Caco-2 (cell line): Measurements from ENCODE around the gene MRGPRF. TPM values are rescaled to one million over a fixed set of nuclear protein-coding genes. Genes with fewer than 3 reads are reported as not detected.

Experiments used
- BruUV-seq: library from RNA; stranded (reverse); fragments of 400-500 nt; replicated peaks from 2 replicates; lab custom pipeline; 2021; lab: Mats Ljungman, UMichigan
- CTCF ChIA-PET: fragments of 300-600 bp; sonication (Branson Sonifier 250); formaldehyde crosslinking; loops from one replicate; lab custom pipeline; 2022; ENCODE audit warnings: antibody characterized with exemption; lab: Charles Lee
- POLR2A ChIA-PET: fragments of 300-600 bp; sonication (Branson Sonifier 250); formaldehyde crosslinking; loops from one replicate; lab custom pipeline; 2022; ENCODE audit warnings: antibody characterized with exemption; lab: Charles Lee
- DNase-seq, 2 experiments: peaks; one replicate each; pipeline versions ENCODE4 v3.0.0 to v3.0.0-alpha.2; 2020 to 2022
- H3K27me3 ChIP-seq: replicated peaks from 2 replicates; pipeline ENCODE4 v1.6.0; 2011; ENCODE audit warnings: low read length; ENCODE audit not compliant: control insufficient read depth, insufficient read depth
- H3K36me3 ChIP-seq: 2 replicates; pipeline ENCODE4 v1.5.1; 2011; ENCODE audit warnings: low read length; ENCODE audit not compliant: control insufficient read depth, insufficient read depth
- H3K4me1 ChIP-seq: fragments of 250-450 bp; sonication (Bioruptor Pico); 2 replicates; pipeline ENCODE4 v1.5.1; 2020; ENCODE audit warnings: mild to moderate bottlenecking
- H3K4me3 ChIP-seq: 2 replicates; pipeline ENCODE4 v1.5.1; 2011; ENCODE audit warnings: low read depth, mild to moderate bottlenecking, control low read depth, low read length
- H3K9me3 ChIP-seq: fragments of 250-450 bp; sonication (Bioruptor Pico); 2 replicates; pipeline ENCODE4 v1.5.1; 2020; ENCODE audit warnings: mild to moderate bottlenecking, moderate library complexity
- H3K27ac Mint-ChIP-seq: one replicate; pipeline ENCODE4 v1.8.0; 2022; ENCODE audit warnings: mixed read lengths; ENCODE audit not compliant: unreplicated experiment
- H3K27me3 Mint-ChIP-seq: one replicate; pipeline ENCODE4 v1.8.0; 2022; ENCODE audit warnings: mixed read lengths; ENCODE audit not compliant: insufficient read depth, unreplicated experiment
- H3K36me3 Mint-ChIP-seq: one replicate; pipeline ENCODE4 v1.8.0; 2022; ENCODE audit warnings: mild to moderate bottlenecking, mixed read lengths; ENCODE audit not compliant: insufficient read depth, unreplicated experiment
- H3K4me1 Mint-ChIP-seq: one replicate; pipeline ENCODE4 v1.8.0; 2022; ENCODE audit warnings: low read depth, mixed read lengths; ENCODE audit not compliant: unreplicated experiment
- H3K4me3 Mint-ChIP-seq: one replicate; pipeline ENCODE4 v1.8.0; 2022; ENCODE audit warnings: mild to moderate bottlenecking, moderate library complexity, mixed read lengths; ENCODE audit not compliant: unreplicated experiment
- H3K9me3 Mint-ChIP-seq: one replicate; pipeline ENCODE4 v1.8.0; 2022; ENCODE audit warnings: mixed read lengths; ENCODE audit not compliant: unreplicated experiment
- intact Hi-C: fragments of 100-400 bp; cut with micrococcal nuclease; formaldehyde crosslinking; loops from one replicate; pipeline ENCODE4 v1.10.0; 2022; ENCODE audit not compliant: unreplicated experiment
- total RNA-seq: library from RNA; stranded (reverse); gene quantifications from 2 replicates; pipeline ENCODE4 v1.2.3, GENCODE V29; 2022
- TF ChIP-seq, protein P1 (sequence below), 2 experiments: fragments of 200-600 bp in 1 of 2; IDR thresholded peaks; 1 replicate in 1 of 2; 2 replicates in 1 of 2; pipeline versions ENCODE4 v1.5.1 to v1.8.0; 2011 to 2022; ENCODE audit warnings: antibody characterized with exemption in 1 of 2, control low read depth in 1 of 2, inconsistent platforms in 1 of 2, low read depth in 1 of 2, low read length in 1 of 2, mild to moderate bottlenecking in 1 of 2, moderate library complexity in 1 of 2; ENCODE audit not compliant: insufficient read depth in 1 of 2, severe bottlenecking in 1 of 2, unreplicated experiment in 1 of 2

Gene MRGPRF
- total RNA-seq, 1 experiment from 2014 or later, result 0.14 TPM

DNA sequence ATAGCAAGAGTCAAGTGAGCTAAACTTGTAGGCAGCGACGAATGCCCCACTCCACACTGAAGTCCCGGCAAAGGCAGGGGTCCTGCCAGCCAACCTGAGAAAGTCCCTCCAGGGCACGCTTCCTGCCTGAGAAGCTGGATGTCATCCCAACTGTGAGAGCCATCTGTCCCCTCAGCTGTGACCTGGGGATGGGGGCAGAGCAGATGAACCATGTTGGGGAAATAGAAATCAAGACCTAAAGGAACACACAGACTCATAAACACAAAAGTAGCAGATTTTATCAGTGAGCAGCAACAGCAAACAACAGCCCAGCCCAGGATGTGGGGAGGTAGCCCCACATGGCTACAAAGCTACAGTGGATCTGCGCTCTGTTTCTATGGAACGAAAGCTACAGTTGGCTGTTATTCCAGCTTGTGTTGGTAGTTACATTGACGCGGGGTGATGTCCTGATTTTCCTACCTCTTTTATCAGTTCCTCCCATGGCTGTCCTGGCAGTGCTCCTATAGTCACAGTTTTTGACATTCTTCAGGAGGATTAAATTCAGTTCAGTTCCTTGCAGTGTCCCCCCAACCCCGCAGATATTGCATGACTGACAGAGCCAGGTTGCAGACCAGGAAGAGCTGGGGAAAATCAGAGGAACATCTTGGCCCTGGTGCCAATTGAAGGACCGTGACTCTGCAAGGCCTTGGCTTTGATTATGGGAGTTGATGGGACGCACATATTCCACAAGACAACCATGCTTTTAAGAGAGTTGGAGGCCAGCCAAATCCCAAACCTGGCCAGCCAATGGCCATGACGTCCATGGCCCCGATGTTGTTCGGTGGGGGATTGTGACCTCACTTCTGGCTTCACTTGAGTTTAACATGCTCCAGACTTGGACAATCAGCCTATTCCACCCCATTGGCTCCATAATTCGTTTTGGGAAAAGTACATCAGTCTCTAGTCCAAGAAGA lies 46.9 kb downstream of the MRGPRF start:
- BruUV-seq, result no TSS peak
- Mint-ChIP-seq H3K9me3 (no peaks in the 10 kb centered on the region), H3K36me3 (no peaks in the 10 kb centered on the region), H3K27me3 (no peaks in the 10 kb centered on the region), H3K27ac (no peak overlapping the region), H3K4me1 (no peaks in the 10 kb centered on the region), H3K4me3 (no peak overlapping the region)
- no peaks in the 10 kb centered on the region for H3K9me3 ChIP-seq
- no peaks in the 10 kb centered on the region for H3K36me3 ChIP-seq
- DNase-seq, result peak in 1 of 2 experiments; percentile 25
- ChIA-PET CTCF (interaction anchor here (1.2 kb wide), 1 partner anchor 78 kb away, joined by 3 read pairs; no protein-coding TSS in a partner anchor), POLR2A (no interaction called here)
- no peak overlapping the region for H3K4me3 ChIP-seq
- H3K4me1 ChIP-seq, result no peaks in the 10 kb centered on the region
- TF ChIP-seq, protein P1, sequence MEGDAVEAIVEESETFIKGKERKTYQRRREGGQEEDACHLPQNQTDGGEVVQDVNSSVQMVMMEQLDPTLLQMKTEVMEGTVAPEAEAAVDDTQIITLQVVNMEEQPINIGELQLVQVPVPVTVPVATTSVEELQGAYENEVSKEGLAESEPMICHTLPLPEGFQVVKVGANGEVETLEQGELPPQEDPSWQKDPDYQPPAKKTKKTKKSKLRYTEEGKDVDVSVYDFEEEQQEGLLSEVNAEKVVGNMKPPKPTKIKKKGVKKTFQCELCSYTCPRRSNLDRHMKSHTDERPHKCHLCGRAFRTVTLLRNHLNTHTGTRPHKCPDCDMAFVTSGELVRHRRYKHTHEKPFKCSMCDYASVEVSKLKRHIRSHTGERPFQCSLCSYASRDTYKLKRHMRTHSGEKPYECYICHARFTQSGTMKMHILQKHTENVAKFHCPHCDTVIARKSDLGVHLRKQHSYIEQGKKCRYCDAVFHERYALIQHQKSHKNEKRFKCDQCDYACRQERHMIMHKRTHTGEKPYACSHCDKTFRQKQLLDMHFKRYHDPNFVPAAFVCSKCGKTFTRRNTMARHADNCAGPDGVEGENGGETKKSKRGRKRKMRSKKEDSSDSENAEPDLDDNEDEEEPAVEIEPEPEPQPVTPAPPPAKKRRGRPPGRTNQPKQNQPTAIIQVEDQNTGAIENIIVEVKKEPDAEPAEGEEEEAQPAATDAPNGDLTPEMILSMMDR (IDR thresholded peaks at IDR 0.05; ENCODE audit: insufficient read depth in 1 of 2, low read depth in 1 of 2, low read length in 1 of 2, severe bottlenecking in 1 of 2, unreplicated experiment in 1 of 2), result no peak
- H3K27me3 ChIP-seq, result no peaks in the 10 kb centered on the region
- intact Hi-C loops, result loop anchor here (5.0 kb wide), 1 partner anchor 36 kb away; no protein-coding TSS in a partner anchor

DNA sequence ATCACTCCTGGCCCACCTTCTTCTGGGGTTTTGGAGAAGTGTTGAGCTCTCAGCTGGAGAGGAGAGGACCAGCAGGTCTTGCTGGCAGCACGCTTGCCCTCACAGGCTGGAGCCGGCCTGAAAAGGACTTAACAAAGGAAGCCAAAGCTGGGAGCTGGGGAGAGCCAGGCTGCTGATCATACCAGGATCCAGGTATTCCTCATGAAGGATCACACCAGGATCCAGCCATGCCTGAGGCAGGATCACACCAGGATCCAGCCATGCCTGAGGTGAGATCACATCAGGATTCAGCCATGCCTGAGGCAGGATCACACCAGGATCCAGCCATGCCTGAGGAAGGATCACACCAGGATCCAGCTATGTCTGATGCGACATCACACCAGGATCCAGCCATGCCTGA lies 49.3 kb downstream of the MRGPRF start:
- Mint-ChIP-seq H3K9me3 (no peaks in the 10 kb centered on the region), H3K4me3 (no peak overlapping the region), H3K27ac (no peak overlapping the region), H3K36me3 (no peaks in the 10 kb centered on the region), H3K4me1 (no peaks in the 10 kb centered on the region), H3K27me3 (no peaks in the 10 kb centered on the region)
- no TSS peak for BruUV-seq
- DNase-seq, result peak in 1 of 2 experiments; percentile 30
- H3K4me1 ChIP-seq, result no peaks in the 10 kb centered on the region
- ChIA-PET CTCF (no interaction called here), POLR2A (no interaction called here)
- TF ChIP-seq, protein P1 (IDR thresholded peaks at IDR 0.05; ENCODE audit: insufficient read depth in 1 of 2, low read depth in 1 of 2, low read length in 1 of 2, severe bottlenecking in 1 of 2, unreplicated experiment in 1 of 2), result no peak
- no peaks in the 10 kb centered on the region for H3K27me3 ChIP-seq
- no peaks in the 10 kb centered on the region for H3K9me3 ChIP-seq
- no peak overlapping the region for H3K4me3 ChIP-seq
- intact Hi-C loops, result no loop called here
- H3K36me3 ChIP-seq, result no peaks in the 10 kb centered on the region

DNA sequence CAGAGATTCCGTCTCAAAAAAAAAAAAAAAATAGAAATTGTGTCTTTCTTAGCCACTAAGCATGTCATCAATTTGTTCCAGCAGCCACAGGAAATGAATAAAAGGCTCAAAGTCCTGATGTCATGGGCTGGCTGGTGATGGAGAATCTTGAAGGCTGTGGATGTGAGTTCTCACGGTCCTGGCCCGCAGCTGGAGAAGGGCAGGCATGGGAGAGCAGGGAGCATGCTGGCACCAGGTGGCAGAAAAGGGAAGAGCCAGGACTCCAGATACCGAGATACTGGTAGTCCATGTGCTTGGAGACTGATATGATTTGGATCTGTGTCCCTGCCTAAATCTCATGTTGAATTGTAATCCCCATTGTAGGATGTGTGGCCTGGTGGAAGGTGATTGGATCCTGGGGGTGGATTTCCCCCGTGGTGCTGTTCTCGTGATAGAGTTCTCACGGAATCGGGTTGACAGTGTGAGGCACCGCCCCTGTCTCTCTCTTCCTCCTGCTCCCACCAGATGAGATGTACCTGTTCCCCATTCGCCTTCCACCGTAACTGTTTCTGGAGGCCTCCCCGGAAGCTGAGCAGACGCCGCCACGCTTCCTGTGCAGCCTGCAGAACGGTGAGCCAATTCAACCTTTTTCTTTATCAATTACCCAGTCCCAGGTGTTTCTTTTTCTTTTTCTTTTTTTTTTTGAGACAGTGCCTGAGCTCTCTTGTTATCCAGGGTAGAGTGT lies 50.4 kb downstream of the MRGPRF start:
- Histone ChIP-seq H3K27me3 (no peaks in the 10 kb centered on the region), H3K4me1 (no peaks in the 10 kb centered on the region), H3K36me3 (no peaks in the 10 kb centered on the region), H3K4me3 (no peak overlapping the region), H3K9me3 (no peaks in the 10 kb centered on the region)
- Mint-ChIP-seq H3K36me3 (no peaks in the 10 kb centered on the region), H3K27ac (no peak overlapping the region), H3K27me3 (no peaks in the 10 kb centered on the region), H3K9me3 (no peaks in the 10 kb centered on the region), H3K4me1 (no peaks in the 10 kb centered on the region), H3K4me3 (no peak overlapping the region)
- DNase-seq, result peak in 1 of 2 experiments; percentile 29
- intact Hi-C loops, result no loop called here
- CTCF ChIA-PET, result interaction anchor here (0.6 kb wide), 1 partner anchor 356 kb away, joined by 5 read pairs; no protein-coding TSS in a partner anchor
- no TSS peak for BruUV-seq
- TF ChIP-seq, protein P1 (IDR thresholded peaks at IDR 0.05; ENCODE audit: insufficient read depth in 1 of 2, low read depth in 1 of 2, low read length in 1 of 2, severe bottlenecking in 1 of 2, unreplicated experiment in 1 of 2), result no peak
- POLR2A ChIA-PET, result no interaction called here
